ENCODE results near the gene SARM1. TPM values are rescaled to one million over a fixed set of nuclear protein-coding genes. Genes with fewer than 3 reads are reported as not detected.
A peak's percentile ranks its signal among the peaks of the same experiment; 100 is the strongest.
"Not testable (repeated sequence)": the region's sequence is repeated elsewhere in the genome, so short reads cannot be mapped to it uniquely, and the experiment has no call there.

SARM1 gene
- 4.2 and 5.1 TPM in 2 replicates for total RNA-seq

DNA sequence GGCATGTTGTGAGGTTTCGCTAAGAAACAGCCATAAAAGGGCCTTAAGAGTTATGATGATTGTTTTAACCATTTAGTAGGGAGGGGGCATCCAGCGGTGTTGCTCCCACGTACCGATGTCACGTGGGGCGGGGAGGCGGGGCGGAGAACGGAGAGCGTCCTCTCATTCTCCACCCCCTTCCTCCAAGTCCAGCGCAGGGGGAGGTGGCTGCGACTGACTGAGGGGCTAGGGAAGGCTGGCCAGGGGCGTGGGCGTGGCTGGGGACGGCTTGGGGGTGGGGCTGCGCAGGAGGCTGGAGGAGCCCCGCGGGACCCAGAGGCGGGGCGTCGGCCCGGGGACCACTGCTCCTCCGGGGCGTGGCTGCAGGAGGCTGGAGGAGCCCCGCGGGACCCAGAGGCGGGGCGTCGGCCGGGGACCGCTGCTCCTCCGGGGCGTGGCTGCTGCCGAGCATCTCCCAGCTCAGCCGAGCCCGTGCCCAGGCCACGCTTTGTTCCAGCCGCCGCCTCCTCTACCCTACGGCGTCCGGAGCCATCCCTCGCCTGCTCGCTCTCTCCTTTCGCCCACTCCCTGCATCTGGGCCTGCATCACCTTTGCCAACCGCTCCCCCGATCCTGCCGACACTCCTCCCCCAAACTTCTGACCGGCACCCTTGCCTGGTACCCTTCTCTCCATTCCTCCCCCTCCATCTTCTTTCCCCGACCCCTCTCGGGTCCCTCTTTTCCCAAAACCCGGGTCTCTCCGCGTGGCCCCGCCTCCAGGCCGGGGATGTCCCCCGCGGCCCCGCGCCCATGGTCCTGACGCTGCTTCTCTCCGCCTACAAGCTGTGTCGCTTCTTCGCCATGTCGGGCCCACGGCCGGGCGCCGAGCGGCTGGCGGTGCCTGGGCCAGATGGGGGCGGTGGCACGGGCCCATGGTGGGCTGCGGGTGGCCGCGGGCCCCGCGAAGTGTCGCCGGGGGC lies at the start of gene SARM1:
Gene SARM1 (plus strand): TSS at position 450 of the 958 bp plus-strand sequence. CDS start 339 bp downstream, at position 789.
- DNase-seq = peak; percentile 75

DNA sequence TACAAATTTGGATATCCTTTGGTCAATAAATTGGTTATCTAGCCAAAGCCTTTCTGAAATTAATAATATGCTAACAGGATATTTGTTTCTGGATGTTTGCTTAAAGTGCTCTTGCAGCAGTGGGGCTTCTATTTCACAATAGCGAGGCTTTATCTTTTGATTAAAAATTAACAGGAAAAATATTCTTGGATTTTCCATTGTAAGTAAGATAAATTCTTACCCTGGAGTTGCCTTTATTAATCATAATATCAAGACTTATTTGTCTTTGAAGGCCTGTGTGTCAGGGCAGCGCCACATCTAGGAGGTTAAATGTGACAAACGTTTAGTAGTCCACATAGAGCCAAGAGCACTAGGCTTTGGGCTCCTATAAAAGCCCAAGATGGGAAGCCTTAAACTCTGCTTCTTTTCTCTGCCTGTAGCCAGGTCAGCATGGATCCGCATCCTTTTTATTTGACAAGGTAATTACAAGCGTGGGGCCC lies 47.2 kb upstream of the SARM1 start:
- no peak for DNase-seq

DNA sequence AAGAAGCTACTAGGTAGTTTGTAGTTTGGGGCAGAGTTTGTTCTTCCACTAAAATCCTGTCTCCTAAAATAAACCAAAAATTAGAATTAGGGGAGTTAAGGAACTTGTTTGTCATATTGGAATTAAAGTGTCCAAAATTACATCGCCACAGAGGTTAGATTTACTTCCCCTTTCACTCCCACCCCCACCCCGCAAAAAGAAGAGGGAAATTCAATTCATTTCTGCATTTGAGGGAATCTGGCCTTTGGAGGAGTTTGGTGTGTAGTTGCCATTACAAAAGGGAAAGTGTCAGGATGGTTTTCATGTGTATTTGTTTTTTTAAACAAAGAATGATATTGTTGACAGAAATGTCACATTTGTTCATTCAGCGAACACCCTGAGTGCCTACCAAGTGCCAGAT lies 46.7 kb upstream of the SARM1 start:
- no peak for DNase-seq

DNA sequence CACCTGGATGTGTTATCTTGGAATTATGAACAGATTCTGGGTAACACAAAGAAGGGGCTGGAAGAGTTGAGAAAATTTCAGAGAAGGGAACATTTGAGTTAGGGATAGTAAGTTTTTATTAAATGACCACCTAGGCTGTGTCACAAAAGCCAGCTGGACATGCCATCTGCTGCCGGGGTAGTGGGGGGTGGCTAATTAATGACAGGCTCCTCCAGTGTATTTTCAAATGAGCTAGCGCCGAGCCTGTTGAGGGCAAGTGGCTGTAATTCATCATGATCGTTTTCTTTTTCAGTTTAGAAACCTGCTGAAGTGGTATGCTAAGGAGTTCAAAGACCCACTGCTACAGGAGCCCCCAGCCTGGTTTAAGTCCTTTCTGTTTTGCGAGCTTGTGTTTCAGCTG lies 46.3 kb upstream of the SARM1 start:
- no peak for DNase-seq

DNA sequence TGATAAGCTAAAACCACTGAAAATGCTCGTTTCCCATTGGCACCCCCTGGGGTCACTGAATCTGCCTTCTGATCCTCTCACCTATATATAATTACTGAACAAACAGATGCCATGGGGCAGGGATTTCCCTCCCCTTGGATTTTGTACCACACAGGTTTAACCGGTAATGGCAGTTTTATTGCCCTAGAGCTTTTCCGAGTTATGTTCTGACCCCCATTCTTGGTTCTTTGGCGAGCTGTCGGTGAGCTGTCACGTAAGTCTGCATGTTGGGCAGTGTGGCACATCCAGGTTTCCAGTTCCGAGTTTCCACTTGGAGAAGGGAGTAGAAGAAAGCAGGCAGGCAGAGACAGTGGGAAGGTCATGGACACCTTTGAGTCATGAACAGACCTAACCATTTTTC lies 45.4 kb upstream of the SARM1 start:
- no peak for DNase-seq

DNA sequence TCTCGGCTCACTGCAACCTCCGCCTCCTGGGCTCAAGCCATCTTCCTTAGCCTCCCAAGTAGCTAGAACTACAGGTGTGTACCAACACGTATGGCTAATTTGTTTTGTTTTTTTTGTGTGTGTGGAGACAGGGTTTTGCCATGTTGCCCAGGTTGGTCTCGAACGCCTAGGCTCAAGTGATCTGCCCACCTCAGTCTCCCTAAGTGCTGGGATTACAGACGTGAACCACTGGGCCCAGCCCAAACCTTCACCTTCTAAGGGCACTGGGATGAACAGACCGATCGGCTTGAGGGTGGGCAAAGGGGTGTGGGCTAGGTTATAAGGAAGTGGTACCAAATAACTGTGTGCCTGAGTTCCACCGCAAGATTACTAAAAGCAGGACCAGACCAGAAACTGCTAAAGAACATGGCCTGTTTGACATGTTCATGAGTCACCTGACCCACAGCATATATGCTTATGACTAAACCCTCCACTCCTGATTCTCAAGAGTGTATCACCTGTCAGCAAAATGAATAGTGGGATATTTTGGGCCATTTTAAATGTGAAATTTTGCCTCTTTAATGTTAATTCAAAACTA lies 44.4 kb upstream of the SARM1 start:
- no peak for DNase-seq

DNA sequence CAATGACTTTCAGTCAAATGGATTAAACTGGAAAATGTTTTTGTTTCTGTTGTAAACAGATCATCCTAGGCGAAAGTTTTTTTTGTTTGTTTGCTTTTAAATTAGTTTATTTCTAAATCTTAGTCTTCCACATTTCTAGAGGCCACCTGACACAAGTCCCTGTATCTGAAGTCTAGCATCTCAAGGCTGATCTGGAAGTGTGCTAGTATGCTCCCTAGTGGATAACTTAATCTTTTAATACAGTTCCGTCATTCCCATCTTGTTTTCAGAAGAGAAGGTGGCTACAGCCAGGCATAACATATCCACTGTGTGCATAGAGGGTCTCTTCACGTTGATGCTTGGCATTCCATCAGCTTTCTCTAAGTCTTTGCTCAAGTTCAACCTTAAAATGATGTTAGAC lies 43.8 kb upstream of the SARM1 start:
- no peak for DNase-seq

DNA sequence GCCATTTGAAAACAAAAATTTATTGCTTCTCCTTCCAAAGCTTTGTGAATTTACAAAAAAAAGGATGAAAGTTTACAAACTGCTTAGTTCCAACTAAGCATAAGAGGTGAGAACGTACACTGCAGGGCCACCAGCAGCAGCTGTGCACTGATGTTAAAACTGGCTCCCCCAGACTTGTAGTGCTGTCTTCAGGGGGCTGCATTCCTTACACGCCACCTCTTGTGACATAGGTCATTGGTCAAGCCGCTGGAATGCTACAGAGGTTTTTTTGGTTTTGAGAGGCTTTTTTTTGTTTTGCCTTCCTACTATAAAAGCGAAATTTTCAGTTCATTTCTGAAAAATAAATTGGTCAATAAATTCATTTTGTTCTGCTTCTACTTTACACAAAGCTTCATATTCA lies 43.2 kb upstream of the SARM1 start:
- DNase-seq = no peak

DNA sequence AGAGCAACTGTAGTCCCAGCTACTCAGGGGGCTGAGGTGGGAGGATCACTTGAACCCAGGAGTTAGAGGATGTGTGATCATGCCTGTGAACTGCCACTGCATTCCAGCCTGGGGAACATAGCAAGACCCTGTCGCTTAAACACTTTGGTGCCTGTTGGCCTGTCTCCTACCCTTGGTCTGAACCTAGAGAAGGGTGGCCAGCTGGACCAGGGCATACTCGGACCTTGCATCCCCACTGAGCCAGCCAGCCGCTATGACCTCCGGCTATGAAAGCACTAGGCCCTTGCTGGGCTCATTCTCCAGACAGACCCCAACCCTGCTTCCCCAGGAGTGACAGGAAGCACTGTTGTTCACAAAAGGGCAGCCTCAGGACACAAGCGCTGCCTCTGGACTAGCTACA lies 40.8 kb upstream of the SARM1 start:
- no peak for DNase-seq

DNA sequence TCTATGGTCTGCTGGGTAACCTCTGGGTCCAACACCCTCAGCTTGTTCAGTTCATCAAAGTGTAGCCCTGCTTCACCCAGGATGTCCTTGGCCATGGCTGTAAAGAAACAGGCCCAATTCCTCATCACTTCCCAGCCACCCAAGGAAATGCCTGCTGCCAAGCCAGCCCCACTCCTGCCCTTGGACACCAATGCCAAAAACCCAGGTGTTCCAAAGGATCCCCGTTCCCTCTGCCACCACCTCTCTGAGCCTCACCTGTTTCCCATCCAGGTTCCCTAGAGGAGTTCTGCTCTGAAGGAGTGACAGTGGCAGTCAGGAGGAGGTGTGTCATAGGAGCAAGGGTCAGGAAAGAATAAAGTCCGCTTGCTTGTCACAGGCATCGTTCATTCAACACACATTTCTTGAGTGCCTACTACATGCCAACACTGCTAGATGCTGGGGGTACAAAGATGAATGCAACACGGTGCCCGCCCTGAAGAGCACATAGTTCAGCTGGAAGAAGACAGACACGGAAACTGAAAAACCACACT lies 39.5 kb upstream of the SARM1 start:
- DNase-seq = no peak

DNA sequence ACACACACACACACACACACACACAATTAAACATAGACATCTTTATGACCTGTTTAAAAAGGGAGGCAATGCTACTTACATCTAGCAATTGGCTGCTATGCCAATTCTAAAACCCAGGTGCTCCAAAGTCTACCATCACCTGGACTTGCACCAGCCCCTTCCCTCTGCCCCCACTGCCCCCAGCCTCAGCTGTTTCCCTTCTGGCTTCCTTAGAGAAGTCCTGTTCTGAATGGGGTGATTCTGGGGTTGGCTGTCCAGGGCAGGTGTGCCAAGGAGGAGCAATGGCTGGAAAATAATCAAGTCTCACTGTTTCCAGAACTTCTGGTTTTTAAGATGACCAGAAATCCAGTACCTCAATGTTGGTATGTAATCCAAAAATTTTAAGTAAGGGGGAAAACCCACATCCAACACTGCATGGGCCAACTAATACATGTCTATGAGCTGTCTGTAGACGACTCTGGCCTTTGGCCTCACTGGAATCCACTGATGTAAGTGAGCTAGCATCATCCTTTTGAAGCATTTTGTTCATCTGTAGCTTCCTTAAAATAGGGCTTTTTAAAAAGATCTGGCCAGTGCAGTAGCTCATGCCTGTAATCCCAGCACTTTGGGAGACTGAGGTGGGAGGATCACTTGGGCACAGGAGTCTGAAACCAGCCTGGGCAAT lies 38.3 kb upstream of the SARM1 start:
- DNase-seq = no peak

DNA sequence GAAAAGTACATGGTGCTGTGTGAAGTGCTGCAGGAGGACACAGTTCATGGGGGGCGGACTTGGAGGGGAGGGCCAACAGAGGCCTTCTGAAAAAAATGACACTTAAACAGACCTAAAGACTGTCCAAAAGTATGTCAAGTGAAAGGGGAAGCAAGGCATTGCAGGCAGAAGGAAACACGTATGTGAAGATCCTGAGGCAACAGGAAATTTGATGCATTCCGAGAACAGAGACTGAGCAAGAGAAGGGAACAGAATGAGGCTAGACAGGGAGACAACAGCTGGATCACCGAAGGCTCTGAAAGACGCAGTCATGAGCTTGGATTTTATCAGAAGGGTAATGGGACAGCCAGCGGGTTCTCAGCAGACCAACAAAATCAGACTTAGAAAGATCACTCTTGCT lies 37.3 kb upstream of the SARM1 start:
- DNase-seq = peak; percentile 56

DNA sequence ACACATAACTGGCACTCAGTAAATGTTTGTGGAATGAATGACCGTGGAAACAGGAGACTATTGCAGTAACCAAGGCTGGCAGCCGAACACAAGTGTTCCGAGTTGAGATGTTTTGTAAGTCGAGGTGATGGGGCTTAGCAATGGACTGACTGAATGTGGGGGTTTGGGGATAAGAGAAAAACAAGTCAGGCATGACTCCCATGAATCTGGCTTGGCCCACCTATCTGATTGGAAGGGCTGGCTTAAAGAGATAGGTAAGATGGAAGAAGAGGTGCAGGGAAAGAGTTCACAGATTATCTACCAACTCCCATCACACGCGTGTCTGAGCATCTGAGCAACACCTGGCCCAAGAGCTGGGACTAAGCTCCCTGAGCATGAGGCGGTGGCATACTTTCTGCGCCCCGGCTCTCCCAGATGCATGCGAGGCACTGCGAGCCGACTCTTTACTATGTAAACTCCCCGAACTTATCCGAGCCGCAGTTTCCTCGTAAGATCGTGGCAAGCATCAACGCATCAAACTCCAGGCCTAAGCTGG lies 36.8 kb upstream of the SARM1 start:
- DNase-seq = no peak

DNA sequence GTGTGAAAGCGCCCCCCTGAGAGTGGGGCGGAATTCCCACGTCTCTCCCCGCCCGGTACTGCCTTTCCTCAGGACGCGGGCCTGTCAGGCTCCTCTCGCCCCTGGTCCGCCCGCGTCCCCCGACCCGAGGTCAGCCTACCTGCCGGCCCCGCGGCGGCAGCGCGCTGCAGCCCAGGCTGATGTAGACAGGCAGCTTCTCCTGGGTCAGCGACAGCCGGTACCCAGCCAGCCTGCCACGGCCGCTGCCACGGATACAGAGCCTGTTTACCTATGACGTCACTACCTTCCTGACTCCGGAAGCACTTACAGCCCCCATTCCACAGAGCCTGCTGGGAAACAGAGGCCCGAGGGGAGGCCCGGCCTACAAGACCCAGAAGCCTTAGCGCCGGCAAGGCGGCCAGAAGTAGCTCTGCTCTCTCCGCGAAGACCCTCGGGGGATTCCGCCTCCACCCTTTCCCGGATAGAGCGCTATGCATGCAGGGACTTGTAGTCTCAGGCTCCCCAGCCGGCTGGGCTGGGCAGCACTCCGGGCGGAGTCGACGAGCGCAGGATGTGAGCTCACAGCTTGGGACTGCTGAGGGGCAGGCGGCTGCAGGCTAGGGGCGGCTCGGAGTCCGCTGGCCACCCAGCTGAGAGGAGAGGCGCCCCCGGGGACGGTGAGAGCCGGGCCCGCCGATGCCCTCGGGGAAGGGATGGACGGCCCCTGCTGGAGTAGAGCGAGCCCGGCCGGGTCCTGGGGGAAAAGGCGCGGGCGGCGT lies 36.1 kb upstream of the SARM1 start, which contains the start of the genes IFT20 and TNFAIP1:
Gene IFT20 (minus strand): TSS at position 272 of the 758 bp plus-strand sequence. CDS start 3,487 bp downstream, outside the sequence.
Gene TNFAIP1 (plus strand): TSS at position 561 of the 758 bp plus-strand sequence. CDS start 3,761 bp downstream, outside the sequence.
- peak; percentile 100 for DNase-seq

DNA sequence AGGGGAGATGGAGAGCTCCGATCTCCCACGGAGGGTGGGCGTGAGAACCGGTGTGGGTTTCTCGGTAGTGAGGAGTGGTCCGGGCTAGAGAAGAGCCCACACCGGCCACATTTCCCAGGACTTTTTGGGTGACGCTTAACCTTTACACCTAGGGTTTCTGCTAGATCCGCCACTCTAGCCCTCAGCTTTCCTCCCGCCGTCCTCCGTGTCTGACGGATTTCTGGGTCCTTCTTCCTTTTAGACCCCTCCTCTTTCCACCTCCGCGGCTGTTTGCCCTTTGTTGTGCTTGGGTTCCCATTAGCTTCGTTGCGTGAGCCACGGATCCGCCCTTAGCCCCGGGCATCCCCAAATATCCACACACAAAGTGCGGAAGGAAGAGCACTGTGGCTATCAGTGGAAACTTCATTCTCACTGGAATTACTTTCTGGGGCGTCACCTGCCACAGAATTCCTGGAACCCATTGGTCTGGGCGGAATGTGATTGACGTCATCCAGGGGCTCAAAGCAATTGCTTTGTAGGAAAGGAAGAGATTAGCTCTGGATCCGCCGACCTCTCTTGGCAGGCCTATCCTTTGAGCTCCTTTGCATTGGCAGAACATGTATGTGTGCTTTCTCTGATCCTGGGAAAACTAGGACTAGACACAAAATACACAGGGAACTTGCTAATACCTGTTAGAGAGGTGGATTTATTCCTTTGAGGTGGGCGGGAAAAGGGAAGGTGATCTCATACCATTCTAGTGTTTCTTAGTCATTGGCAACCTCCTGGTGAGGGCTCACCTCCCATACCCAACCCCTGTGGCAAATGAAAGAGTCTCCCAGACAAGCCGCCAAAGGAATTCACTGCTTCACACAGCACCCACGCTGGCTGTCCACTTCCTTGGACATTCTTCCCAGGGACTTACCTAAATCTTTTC lies 35.3 kb upstream of the SARM1 start:
- peak; percentile 96 for DNase-seq

DNA sequence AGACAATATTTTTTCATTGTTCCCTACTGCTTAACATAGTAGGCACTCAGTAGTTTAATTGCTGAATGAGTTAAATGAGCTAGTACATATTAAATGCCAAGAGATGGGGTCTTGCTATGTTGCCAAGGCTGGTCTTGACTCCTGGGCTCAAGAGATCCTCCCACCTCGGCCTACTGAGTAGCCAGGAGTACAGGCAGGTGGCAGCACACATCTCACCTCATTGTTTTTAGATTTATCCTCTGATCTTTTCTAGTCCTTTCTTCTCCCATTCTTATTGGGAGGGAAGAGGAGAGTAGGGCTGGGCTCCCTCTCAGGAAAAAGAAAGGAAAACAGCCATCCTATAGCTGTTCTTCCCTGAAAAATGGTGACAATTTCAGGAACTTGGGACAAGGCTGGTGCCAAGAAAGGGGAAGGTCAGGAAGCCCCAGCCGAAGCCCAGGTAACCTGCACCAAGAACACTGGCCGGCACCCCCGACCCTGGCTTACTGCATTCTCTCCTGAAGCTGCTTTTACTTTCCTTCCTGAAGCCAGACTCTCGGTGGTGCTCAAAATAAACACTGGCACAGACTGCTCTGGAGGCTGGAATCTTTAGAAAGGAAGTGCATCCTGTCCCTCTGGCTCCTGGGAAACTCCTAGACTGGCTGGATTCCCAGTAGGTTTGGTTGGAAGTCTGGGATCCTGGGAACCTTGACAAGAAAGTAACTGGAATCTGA lies 33.3 kb upstream of the SARM1 start:
- peak; percentile 89 for DNase-seq

DNA sequence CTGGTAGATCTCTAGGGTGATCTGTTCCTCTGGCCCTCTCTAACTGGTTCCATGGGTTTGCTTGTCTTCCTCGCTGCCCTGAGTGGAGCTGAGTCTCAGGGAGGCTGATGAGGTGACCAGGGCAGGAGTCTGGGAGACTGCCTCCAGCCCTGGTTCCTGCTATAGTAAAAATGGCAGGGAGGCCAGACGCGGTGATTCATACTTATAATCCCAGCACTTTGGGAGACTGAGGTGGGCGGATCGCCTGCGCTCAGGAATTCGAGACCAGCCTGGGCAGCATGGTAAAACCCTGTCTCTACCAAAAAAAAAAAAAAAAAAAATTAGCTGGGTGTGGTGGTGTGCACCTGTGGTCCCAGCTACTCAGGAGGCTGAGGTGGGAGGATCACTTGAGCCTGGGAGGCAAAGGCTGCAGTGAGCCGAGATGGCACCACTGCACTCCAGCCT lies 32.7 kb upstream of the SARM1 start:
- not testable (repeated sequence) for DNase-seq

DNA sequence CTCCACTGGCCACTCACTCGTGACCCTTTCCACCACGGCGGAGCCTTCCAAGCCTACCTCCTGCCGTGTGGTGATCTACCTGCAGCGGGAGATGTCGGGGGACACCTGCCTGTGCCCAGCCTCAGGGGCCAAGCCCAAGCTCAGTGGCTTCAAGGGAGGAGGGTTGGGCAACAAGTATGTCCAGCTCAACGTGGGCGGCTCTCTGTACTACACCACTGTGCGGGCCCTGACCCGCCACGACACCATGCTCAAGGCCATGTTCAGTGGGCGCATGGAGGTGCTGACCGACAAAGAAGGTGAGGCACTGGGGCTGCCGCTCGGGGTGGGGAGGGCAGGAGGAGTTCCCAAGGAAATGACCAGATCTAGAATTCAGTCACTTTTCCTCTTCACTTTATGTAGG lies 32.1 kb upstream of the SARM1 start:
- no peak for DNase-seq

DNA sequence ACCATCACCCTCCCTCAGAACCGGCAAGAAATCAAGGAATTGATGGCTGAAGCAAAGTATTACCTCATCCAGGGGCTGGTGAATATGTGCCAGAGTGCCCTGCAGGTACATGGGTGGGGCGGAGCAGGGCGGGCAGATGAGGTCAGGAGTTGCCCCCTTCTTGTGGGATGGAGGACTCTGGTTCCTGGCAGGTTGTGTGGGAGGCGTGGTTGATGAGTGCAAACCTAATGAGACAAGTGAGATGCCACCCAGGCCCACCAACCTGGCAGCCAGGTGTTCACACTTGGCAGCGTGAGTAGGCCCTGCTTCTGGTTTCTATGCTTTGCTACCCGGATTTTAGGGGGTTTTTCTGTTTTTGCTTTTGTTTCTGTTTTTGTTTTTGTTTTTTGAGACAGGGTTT lies 31.1 kb upstream of the SARM1 start:
- DNase-seq = no peak

DNA sequence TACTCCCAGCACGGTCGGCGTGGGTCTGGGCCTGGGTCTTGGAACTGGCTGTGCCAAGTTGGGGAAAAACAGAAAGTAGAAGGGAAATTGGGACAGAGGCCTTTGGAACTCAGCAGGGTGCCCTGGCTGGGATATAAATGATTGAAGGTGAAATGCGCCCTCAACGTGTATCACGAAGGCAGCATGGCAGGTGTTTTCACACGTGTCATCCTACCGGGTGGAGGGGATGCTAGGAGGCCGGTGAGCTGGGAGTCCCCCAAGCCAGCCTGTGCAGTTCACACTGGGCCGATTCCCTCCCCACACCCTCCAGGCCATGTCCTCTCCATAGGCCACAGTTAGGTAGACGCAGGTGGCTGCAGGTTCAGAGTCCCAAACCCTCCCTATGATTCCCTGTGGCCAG lies 30.0 kb upstream of the SARM1 start:
- DNase-seq = no peak
